ENCODE measurements around the gene AGMAT.

Gene AGMAT

DNA sequence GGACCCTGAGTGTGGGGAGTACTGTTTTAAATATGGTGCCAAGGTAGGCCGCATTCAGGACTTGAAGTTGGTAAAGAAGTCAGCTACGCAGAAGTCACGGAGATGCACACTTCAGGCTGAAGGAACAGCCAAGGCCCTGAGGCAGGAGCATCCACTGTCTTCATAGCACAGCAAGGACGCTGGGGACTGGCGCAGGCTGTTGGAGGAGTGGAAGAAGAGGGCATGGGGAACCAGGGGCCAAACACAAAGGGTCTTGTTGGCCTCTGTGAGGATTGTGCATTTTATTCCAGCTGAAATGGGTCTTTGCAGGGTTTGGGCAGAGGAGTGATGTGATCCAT is 41.6 kb downstream of the AGMAT start:
- TF ChIP-seq, protein P1, sequence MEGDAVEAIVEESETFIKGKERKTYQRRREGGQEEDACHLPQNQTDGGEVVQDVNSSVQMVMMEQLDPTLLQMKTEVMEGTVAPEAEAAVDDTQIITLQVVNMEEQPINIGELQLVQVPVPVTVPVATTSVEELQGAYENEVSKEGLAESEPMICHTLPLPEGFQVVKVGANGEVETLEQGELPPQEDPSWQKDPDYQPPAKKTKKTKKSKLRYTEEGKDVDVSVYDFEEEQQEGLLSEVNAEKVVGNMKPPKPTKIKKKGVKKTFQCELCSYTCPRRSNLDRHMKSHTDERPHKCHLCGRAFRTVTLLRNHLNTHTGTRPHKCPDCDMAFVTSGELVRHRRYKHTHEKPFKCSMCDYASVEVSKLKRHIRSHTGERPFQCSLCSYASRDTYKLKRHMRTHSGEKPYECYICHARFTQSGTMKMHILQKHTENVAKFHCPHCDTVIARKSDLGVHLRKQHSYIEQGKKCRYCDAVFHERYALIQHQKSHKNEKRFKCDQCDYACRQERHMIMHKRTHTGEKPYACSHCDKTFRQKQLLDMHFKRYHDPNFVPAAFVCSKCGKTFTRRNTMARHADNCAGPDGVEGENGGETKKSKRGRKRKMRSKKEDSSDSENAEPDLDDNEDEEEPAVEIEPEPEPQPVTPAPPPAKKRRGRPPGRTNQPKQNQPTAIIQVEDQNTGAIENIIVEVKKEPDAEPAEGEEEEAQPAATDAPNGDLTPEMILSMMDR (IDR thresholded peaks at IDR 0.05), result no peak

DNA sequence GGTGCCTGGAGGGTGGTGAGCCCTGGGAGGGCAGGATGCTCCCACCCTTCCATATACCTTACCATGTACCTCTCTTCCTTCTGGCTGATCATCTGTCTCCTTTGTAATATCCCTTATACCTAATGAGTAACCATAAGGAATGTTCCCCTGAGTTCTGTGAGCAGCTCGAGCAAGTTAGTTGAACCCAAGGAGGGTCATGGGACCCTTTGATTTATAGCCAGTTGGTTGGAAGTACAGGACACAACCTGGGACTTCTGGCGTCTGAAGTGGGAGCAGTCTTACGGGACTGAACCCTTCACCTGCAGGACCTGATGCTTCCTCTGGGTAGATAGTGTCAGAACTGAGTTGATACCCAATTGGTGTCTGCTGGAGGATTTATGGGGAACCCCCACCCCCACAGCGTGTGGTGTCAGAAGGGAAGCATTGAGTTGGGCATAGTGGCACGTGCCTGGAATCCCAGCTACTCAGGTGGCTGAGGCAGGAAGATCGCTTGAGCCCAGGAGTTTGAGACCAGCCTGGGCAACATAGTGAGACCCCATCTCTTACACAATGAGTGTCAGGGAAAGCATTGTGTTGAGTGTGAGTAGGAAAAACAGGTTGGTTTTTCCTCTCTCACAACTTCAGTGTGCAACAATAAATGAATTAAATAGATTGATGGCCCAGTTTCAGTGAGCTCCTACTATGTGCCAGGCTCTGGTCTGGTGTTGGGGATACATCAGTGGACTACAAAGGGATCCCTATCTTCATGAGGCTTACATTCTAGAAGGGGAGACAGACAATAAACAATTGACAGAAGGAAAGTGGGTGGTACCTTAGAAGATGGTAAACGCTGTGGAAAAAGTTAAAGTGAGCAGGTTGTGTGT is 42.2 kb downstream of the AGMAT start:
- TF ChIP-seq, protein P1 (IDR thresholded peaks at IDR 0.05), result no peak

DNA sequence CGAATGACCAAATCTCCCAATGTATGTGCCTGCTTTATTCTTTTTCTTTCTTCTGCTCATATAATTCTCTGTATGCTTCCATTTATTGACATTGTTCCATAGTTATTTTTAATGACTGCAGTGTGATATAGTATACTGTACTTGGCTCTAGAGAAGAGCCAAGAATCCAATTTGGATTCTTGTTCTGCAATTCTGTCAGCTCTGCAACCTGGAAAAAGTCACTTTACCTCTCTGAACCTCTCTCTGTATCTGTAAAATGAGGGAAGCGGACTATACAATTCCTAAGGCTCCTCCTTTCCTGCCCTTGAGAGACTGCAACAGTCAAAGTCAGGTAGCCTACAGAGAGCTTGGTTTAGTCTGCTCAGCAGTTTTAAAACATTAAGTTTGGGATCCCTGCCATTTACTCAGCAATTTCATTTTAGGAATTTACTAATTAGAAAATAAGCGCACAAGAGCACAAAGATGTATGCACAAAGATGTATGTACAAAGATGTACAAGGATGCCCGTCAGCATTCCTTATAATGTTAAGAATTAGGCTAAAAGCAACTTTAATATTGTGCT is 43.5 kb downstream of the AGMAT start:
- TF ChIP-seq, protein P1 (IDR thresholded peaks at IDR 0.05), result no peak

DNA sequence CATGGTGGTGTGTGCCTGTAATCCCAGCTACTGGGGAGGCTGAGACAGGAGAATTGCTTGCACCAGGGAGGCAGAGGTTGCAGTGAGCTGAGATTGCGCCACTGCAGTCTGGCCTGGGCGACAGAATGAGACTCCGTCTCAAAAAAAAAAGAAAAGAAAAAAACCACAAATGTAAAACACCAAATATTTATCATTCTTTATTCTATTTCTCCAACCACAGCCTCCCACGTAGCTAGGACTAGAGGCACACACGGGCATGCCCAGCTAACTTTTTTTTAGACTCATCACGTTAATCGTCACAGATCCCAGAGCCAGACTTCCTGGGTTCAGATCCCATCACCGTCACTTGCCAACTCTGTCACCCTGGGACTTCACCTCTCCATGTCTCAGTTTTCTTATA is 44.7 kb downstream of the AGMAT start:
- TF ChIP-seq, protein P1 (IDR thresholded peaks at IDR 0.05), result no peak

DNA sequence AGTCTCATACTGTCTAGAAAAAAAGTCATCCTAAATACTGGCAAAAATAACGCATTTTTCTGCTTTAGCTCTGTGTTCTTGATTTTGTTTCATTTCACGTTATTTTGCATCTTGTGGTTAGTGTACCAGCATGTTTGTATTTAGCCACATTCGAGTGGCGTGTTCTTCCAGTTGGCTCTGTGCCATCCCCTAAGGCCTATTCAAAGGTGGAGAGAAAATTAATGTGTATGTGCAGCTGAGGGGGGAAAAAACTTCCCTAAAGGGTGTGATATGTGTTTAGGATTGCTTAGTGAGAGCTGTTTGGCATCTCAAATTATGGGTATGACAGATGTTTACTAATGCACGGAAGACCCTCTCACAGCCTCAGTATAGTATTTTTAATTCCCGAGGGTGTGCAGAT is 46.1 kb downstream of the AGMAT start:
- TF ChIP-seq, protein P1 (IDR thresholded peaks at IDR 0.05), result no peak

DNA sequence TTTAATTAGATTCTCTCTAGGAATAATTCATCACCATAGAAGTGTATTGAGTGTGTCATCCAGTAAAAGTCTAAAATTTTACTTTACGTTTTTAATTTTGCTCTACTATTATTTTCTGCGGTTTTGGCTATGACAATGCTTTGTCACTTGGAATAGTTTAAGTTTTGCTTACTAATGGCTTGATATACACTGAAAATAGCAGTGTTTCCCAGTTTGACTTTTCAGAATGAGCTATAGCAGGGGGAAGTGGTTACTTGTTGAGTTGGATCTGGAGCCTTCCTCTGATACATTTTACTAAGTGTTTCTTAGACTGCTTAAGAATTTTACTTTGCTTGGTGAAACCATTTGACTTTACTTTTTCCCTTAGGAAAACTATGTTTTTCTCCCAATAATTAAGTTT is 53.2 kb downstream of the AGMAT start:
- TF ChIP-seq, protein P1 (IDR thresholded peaks at IDR 0.05), result no peak

DNA sequence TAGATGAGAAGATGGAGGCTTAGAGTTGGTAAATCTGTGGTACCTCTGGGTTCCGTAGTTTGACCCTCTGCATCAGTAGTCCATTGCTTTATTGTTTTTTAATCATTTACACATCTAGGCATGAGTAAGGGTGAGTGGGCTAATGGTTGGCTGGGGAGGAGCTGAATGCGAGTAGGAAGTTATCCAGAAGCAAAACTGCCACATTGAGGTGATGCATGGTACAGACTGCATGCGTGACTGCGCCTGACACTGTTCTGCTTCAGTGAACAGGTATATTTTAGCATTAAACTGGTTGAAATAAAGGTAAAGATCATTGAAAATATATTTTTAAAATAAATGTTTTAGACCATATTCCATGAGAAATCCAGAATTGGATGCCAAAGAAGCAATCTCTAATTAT is 53.8 kb downstream of the AGMAT start:
- TF ChIP-seq, protein P1 (IDR thresholded peaks at IDR 0.05), result no peak

Measured in LNCAP (cell line).